Measurements from ENCODE around the gene RNF11. TPM values are rescaled to one million over a fixed set of nuclear protein-coding genes. Genes with fewer than 3 reads are reported as not detected.
"Not testable (repeated sequence)": the region's sequence is repeated elsewhere in the genome, so short reads cannot be mapped to it uniquely, and the experiment has no call there.

RNF11 gene
- total and polyA plus RNA-seq, 11 donors = 42.4 to 143 (median 107) TPM

DNA sequence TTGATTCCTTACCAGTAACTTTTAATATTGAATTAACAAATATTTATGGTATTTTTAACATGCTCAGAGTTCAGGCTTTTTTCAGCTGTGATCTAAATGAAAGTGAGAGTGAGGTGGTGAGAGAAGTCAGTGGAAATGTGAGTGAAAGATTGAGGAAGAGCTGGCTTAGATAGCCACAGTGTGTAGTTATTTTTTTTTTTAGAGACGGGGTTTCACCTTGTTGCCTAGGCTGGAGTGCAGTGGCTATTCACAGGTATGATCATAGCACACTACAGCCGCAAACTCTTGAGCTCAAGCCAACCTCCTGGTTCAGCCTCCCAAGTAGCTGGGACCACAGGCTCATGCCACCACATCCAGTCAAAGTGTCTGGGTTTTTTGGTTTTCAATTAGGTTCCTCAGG lies 10.9 kb downstream of the RNF11 start:
- Histone ChIP-seq H3K36me3 (peaks cover 0 to 4% (median 0%) of the 10 kb centered on the region in 9 donors), H3K27me3 (no peaks in the 10 kb centered on the region), H3K4me1 (peaks cover 0 to 64% (median 34%) of the 10 kb centered on the region in 12 donors), H3K4me3 (no peak overlapping the region), H3K27ac (peak overlapping the region in 1 of 12 donors; percentile 27), H3K9me3 (no peaks in the 10 kb centered on the region)
- no peak for DNase-seq
- intact Hi-C loops (cut with DNase I) = no loop called here
- TF ChIP-seq, protein P1, sequence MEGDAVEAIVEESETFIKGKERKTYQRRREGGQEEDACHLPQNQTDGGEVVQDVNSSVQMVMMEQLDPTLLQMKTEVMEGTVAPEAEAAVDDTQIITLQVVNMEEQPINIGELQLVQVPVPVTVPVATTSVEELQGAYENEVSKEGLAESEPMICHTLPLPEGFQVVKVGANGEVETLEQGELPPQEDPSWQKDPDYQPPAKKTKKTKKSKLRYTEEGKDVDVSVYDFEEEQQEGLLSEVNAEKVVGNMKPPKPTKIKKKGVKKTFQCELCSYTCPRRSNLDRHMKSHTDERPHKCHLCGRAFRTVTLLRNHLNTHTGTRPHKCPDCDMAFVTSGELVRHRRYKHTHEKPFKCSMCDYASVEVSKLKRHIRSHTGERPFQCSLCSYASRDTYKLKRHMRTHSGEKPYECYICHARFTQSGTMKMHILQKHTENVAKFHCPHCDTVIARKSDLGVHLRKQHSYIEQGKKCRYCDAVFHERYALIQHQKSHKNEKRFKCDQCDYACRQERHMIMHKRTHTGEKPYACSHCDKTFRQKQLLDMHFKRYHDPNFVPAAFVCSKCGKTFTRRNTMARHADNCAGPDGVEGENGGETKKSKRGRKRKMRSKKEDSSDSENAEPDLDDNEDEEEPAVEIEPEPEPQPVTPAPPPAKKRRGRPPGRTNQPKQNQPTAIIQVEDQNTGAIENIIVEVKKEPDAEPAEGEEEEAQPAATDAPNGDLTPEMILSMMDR (IDR thresholded peaks at IDR 0.05) = no peak
- TF ChIP-seq POLR2A (IDR thresholded peaks at IDR 0.05) = no peak
- WGBS, 4 donors = 78 to 85% (median 82%) methylated on average over 2 of the region's 2 CpGs
- ATAC-seq = no peak

DNA sequence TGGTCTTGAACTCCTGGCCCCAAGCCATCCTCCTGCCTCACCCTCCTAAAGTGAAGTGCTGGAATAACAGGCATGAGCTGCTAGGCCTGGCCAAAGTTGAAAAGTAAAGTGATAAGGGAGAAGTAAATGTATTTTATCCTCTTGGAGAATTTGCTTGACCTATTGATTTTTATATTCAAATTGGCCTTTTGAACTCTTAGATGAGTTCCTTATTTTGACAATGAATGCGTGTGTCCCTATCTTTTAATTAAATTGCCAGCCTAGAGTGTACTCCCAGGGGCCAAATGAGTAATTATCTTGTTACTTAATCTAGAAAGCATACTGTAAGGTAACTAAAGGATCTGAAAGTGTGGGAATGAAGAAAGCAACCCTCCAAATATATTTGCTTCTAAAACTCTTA lies 11.4 kb downstream of the RNF11 start:
- no peaks in the 10 kb centered on the region for H3K9me3 ChIP-seq
- no peaks in the 10 kb centered on the region for H3K27me3 ChIP-seq
- no peak overlapping the region for H3K4me3 ChIP-seq
- DNase-seq = no peak
- intact Hi-C loops (cut with DNase I) = no loop called here
- WGBS, 4 donors = 28 to 54% (median 44%) methylated on average over 1 of the region's 1 CpG
- peaks cover 0 to 4% (median 0%) of the 10 kb centered on the region in 9 donors for H3K36me3 ChIP-seq
- peaks cover 0 to 62% (median 31%) of the 10 kb centered on the region in 12 donors for H3K4me1 ChIP-seq
- TF ChIP-seq POLR2A (IDR thresholded peaks at IDR 0.05) = no peak
- TF ChIP-seq, protein P1 (IDR thresholded peaks at IDR 0.05) = no peak
- ATAC-seq = no peak
- H3K27ac ChIP-seq = no peak overlapping the region

DNA sequence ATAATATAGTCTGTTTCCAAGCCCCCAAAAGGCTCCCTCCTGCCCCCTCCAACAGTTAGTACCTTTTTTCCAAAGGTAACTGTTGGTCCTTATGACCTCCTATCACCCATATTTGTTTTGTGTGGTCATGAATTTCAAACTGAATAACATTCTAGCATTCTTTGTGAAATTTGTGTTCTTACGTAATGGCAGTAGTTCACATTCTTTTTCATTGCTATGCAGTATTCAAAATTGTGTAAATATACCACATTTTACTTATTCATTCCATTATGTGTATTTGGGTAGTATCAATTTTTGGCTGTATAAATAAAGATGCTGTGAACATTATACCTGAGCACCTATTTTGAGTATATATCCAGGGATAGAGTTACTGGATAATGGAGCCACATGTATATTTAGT lies 13.4 kb downstream of the RNF11 start:
- no peak overlapping the region for H3K27ac ChIP-seq
- DNase-seq (no peak), ATAC-seq (no peak)
- TF ChIP-seq POLR2A (IDR thresholded peaks at IDR 0.05) = no peak
- TF ChIP-seq, protein P1 (IDR thresholded peaks at IDR 0.05) = no peak
- no peaks in the 10 kb centered on the region for H3K27me3 ChIP-seq
- WGBS, 4 donors = 95 to 98% (median 98%) methylated on average over 1 of the region's 1 CpG
- intact Hi-C loops (cut with DNase I) = no loop called here
- peaks cover 0 to 64% (median 28%) of the 10 kb centered on the region in 12 donors for H3K4me1 ChIP-seq
- H3K9me3 ChIP-seq = no peaks in the 10 kb centered on the region
- peaks cover 0 to 4% (median 0%) of the 10 kb centered on the region in 9 donors for H3K36me3 ChIP-seq
- no peak overlapping the region for H3K4me3 ChIP-seq

DNA sequence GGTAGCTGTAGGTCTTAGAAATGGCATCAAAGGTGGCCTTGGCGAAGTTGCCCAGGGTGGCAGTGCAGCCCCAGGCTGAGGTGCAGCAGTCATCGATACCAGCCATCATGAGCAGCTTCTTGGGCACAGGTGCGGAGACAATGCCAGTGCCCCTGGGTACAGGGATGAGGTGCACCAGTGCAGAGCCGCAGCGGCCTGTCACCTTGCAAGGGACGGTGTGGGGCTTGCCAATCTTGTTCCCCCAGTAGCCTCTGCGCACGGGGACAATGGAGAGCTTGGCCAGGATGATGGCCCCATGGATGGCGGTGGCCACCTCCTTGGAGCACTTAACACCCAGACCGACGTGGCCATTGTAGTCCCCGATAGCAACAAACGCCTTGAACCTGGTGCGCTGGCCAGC lies 14.7 kb downstream of the RNF11 start:
- H3K4me3 ChIP-seq; DNase-seq; intact Hi-C loops (cut with DNase I); H3K9me3 ChIP-seq; H3K27ac ChIP-seq; H3K36me3 ChIP-seq; H3K27me3 ChIP-seq; ATAC-seq: not testable (repeated sequence)
- WGBS, 4 donors = 97 to 99% (median 98%) methylated on average over 11 to 14 of the region's 14 CpGs
- peaks cover 0 to 71% (median 25%) of the 10 kb centered on the region in 12 donors for H3K4me1 ChIP-seq

DNA sequence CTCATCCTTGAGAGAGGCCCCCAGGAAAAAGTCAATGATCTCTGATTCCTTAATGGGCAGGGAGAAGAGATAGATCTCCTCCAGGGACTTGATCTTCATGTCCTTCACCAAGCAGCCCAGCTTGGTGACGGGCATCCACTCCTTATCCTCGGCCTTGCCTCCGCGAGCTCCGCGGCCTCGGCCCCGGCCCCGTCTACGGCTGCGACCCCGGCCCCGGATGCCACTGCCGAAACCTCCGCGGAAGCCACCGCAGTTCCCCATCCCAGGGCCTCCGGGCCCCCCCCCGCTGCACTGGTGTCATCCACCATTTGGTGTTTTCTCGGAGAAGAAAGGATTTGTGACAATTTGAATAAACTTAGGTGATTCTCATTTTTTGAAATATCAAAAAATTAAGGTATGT lies 15.1 kb downstream of the RNF11 start:
- DNase-seq; H3K9me3 ChIP-seq; H3K36me3 ChIP-seq; H3K4me3 ChIP-seq; H3K27me3 ChIP-seq; intact Hi-C loops (cut with DNase I); ATAC-seq; H3K27ac ChIP-seq: not testable (repeated sequence)
- WGBS, 4 donors = 98 to 99% (median 98%) methylated on average over 20 of the region's 20 CpGs
- H3K4me1 ChIP-seq = peaks cover 0 to 74% (median 23%) of the 10 kb centered on the region in 12 donors

All from heart left ventricle (tissue), 16 donors.